AG04450 (cell line): ENCODE results near the gene PHKG1. TPM values are rescaled to one million over a fixed set of nuclear protein-coding genes. Genes with fewer than 3 reads are reported as not detected.
"Not testable (repeated sequence)": the region's sequence is repeated elsewhere in the genome, so short reads cannot be mapped to it uniquely, and the experiment has no call there.

Source experiments
- CTCF ChIA-PET: fragments of 300-600, 350-600 bp; formaldehyde crosslinking; extraction: SDS; loops from one replicate; lab custom pipeline; 2022; ENCODE audit warnings: antibody characterized with exemption, inconsistent platforms; lab: Charles Lee
- POLR2A ChIA-PET: fragments of 350-600 bp; formaldehyde crosslinking; extraction: SDS; loops from one replicate; lab custom pipeline; 2021; ENCODE audit warnings: antibody characterized with exemption, inconsistent platforms; lab: Yijun Ruan, JAX
- DNase-seq: peaks from one replicate; pipeline ENCODE4 v3.0.0-alpha.2; 2011; ENCODE audit warnings: low read depth, low spot score
- H3K27ac ChIP-seq: one replicate; pipeline ENCODE4 v1.5.1; 2012; ENCODE audit warnings: low read depth, low read length, control low read depth
- H3K27me3 ChIP-seq: one replicate; pipeline ENCODE4 v1.6.0; 2012; ENCODE audit warnings: low read length; ENCODE audit not compliant: control insufficient read depth, insufficient read depth
- H3K4me3 ChIP-seq: 2 replicates; pipeline ENCODE4 v1.5.1; 2011; ENCODE audit warnings: mild to moderate bottlenecking, low read depth, low read length, control low read depth
- H3K9me3 ChIP-seq: 2 replicates; pipeline ENCODE4 v1.5.1; 2012; ENCODE audit warnings: low read length; ENCODE audit not compliant: control insufficient read depth, insufficient read depth
- CTCF ChIP-seq: IDR thresholded peaks from 2 replicates; pipeline ENCODE4 v1.5.1; 2011; ENCODE audit warnings: low read depth, low read length, control low read depth, inconsistent platforms
- polyA plus RNA-seq: library from polyadenylated mRNA; depleted of rRNA; stranded (reverse); fragments of >200 nt; gene quantifications from 2 replicates; pipeline ENCODE4 v1.2.3, GENCODE V29; 2011

PHKG1 gene
- polyA plus RNA-seq, 1 experiment: 0.20 TPM

- Histone ChIP-seq H3K4me3 (no peak overlapping the region), H3K27ac (no peak overlapping the region), H3K27me3 (no peaks in the 10 kb centered on the region), H3K9me3 (no peaks in the 10 kb centered on the region)
- TF ChIP-seq CTCF: no peak
- DNase-seq: peak; percentile 72
- ChIA-PET POLR2A (no interaction called here), CTCF (interaction anchor here (0.6 kb wide), 1 partner anchor 13 kb away, joined by 6 read pairs; no protein-coding TSS in a partner anchor)
Measured at GRCh38 chr7:56097700-56098099, 4.9 kb upstream of the PHKG1 start.

- H3K9me3 ChIP-seq, H3K4me3 ChIP-seq, H3K27me3 ChIP-seq, DNase-seq: not testable (repeated sequence)
- ChIA-PET CTCF (interaction anchor here (0.6 to 3.9 kb wide), 18 partner anchors 9 to 812 kb away, joined by 3 to 23 read pairs (median 5); partner anchors contain the start of gene CHCHD2), POLR2A (interaction anchor here (0.9 to 1.3 kb wide), 3 partner anchors 9 to 28 kb away, joined by 3 to 8 read pairs (median 3); partner anchors contain the start of gene SUMF2)
- peak overlapping the region; percentile 39 for H3K27ac ChIP-seq
Measured at GRCh38 chr7:56092388-56092787, 364 bp downstream of the PHKG1 start.

- no peak for DNase-seq
- POLR2A ChIA-PET: interaction anchor here (1.3 kb wide), 1 partner anchor 27 kb away, joined by 3 read pairs; the partner anchor contains the start of gene SUMF2
- H3K9me3 ChIP-seq: no peaks in the 10 kb centered on the region
- H3K27me3 ChIP-seq: no peaks in the 10 kb centered on the region
- CTCF ChIA-PET: interaction anchor here (1.0 to 3.9 kb wide), 5 partner anchors 13 to 812 kb away, joined by 4 to 23 read pairs (median 10); no protein-coding TSS in a partner anchor
- TF ChIP-seq CTCF: no peak
- no peak overlapping the region for H3K27ac ChIP-seq
- H3K4me3 ChIP-seq: no peak overlapping the region
Measured at GRCh38 chr7:56091591-56091990, 1.2 kb downstream of the PHKG1 start.

- no peaks in the 10 kb centered on the region for H3K27me3 ChIP-seq
- no peak overlapping the region for H3K27ac ChIP-seq
- DNase-seq: no peak
- CTCF ChIA-PET: no interaction called here
- no peaks in the 10 kb centered on the region for H3K9me3 ChIP-seq
- POLR2A ChIA-PET: no interaction called here
- no peak for TF ChIP-seq CTCF
- no peak overlapping the region for H3K4me3 ChIP-seq
Measured at GRCh38 chr7:56087445-56087844, 5.3 kb downstream of the PHKG1 start.

GRCh38 chr7:56086761-56087160 is 6.0 kb downstream of the PHKG1 start:
- Histone ChIP-seq H3K4me3 (no peak overlapping the region), H3K27ac (no peak overlapping the region), H3K9me3 (no peaks in the 10 kb centered on the region), H3K27me3 (no peaks in the 10 kb centered on the region)
- no peak for TF ChIP-seq CTCF
- ChIA-PET POLR2A (no interaction called here), CTCF (no interaction called here)
- DNase-seq: no peak
